ENCODE results near the gene CENPT. TPM values are rescaled to one million over a fixed set of nuclear protein-coding genes. Genes with fewer than 3 reads are reported as not detected.

The CENPT gene
- total and polyA plus RNA-seq, 2 of the 8 experiments (the other 6 are each of a cell fraction or from before 2014, with no cell fraction given): 42.4 to 53.4 TPM

- TF ChIP-seq SRF (IDR thresholded peaks at IDR 0.05; ENCODE audit: low read depth, low read length) (0 out of 2 replicates have a peak, but pooled peaks have one; percentile 48), PHF8 (conservative IDR thresholded peaks at IDR 0.05; ENCODE audit: low read depth, low read length) (peak; percentile 97), TAF1 (IDR thresholded peaks at IDR 0.05; ENCODE audit: low read depth, low read length) (peak; percentile 85), KDM4A (IDR thresholded peaks at IDR 0.05; ENCODE audit: low read depth, low read length, severe bottlenecking) (peak; percentile 38), SIX5 (IDR thresholded peaks at IDR 0.05; ENCODE audit: low read depth, low read length) (peak; percentile 17; the same call in 1 of the 2 replicates), SP2 (IDR thresholded peaks at IDR 0.05; ENCODE audit: low read length) (no peak), POLR2A (IDR thresholded peaks at IDR 0.05; ENCODE audit: control extremely low read depth in 1 of 2, low read depth in 2 of 2, low read length in 2 of 2) (peak; percentile 56 to 81), SP1 (IDR thresholded peaks at IDR 0.05; ENCODE audit: low read depth, low read length) (peak; percentile 77), EP300 (IDR thresholded peaks at IDR 0.05; ENCODE audit: borderline replicate concordance in 1 of 2, low read depth in 2 of 2, low read length in 2 of 2) (0 out of 3 replicates have a peak, but pooled peaks of 1 of the 2 experiments have one; percentile 43), CREB1 (IDR thresholded peaks at IDR 0.05) (peak; percentile 98), TCF12 (IDR thresholded peaks at IDR 0.05; ENCODE audit: low read depth, low read length) (no peak), SIN3A (conservative IDR thresholded peaks at IDR 0.05 in 1 of 2, IDR thresholded peaks at IDR 0.05 in 1 of 2; ENCODE audit: low read depth in 1 of 2, low read length in 2 of 2) (0 out of 4 replicates have a peak, but pooled peaks have one; percentile 31 to 49), NRF1 (IDR thresholded peaks at IDR 0.05; ENCODE audit: low read depth, low read length) (no peak), POLR2AphosphoS5 (IDR thresholded peaks at IDR 0.05; ENCODE audit: low read depth, low read length) (peak; percentile 81), EGR1 (IDR thresholded peaks at IDR 0.05; ENCODE audit: borderline replicate concordance, low read depth, low read length) (0 out of 2 replicates have a peak, but pooled peaks have one; percentile 17)
These were observed 45.6 kb upstream of the CENPT start, which contains the start of gene PSKH1 (continued) for GRCh38 chr16:67892899-67893742.
